Lower lobe of right lung (tissue), 2 donors: Measurements from ENCODE around the gene KCNQ5. TPM values are rescaled to one million over a fixed set of nuclear protein-coding genes. Genes with fewer than 3 reads are reported as not detected.
"Not testable (repeated sequence)": the region's sequence is repeated elsewhere in the genome, so short reads cannot be mapped to it uniquely, and the experiment has no call there.

Source experiments
- ATAC-seq, 2 donors: fragments of 200-7000 bp; cut with Tn5 transposase; one replicate each; pipeline ENCODE4 v1.9.1; 2020 to 2022; ENCODE audit warnings: mild to moderate bottlenecking in 2 of 2, moderate library complexity in 2 of 2
- DNase-seq: peaks from one replicate; pipeline ENCODE4 v3.0.0-alpha.2; 2020
- H3K27ac ChIP-seq: fragments of 200-600 bp; one replicate; pipeline ENCODE4 v1.8.0; 2022
- H3K27me3 ChIP-seq: fragments of 200-600 bp; one replicate; pipeline ENCODE4 v1.8.0; 2022; ENCODE audit warnings: low read depth
- H3K36me3 ChIP-seq: fragments of 200-600 bp; one replicate; pipeline ENCODE4 v1.8.0; 2022; ENCODE audit warnings: mild to moderate bottlenecking
- H3K4me1 ChIP-seq: fragments of 200-600 bp; one replicate; pipeline ENCODE4 v1.8.0; 2022
- H3K4me3 ChIP-seq: fragments of 200-600 bp; one replicate; pipeline ENCODE4 v1.8.0; 2022; ENCODE audit warnings: mild to moderate bottlenecking
- H3K9me3 ChIP-seq: fragments of 200-600 bp; one replicate; pipeline ENCODE4 v1.8.0; 2022
- CTCF ChIP-seq: fragments of 200-600 bp; IDR thresholded peaks from one replicate; pipeline ENCODE4 v1.8.0; 2022; ENCODE audit warnings: antibody characterized with exemption, mild to moderate bottlenecking
- intact Hi-C: fragments of 100-400 bp; cut with DNase I; formaldehyde crosslinking; loops from one replicate; pipeline ENCODE4 v1.11.0; 2022
- total RNA-seq: library from RNA; stranded (reverse); fragmentation: NEBNext Ultra II Directional; extraction: Animal tissue kit (Norgen Biotek cat#: 25700); gene quantifications from one replicate; pipeline ENCODE4 v1.2.1, GENCODE V29; 2021
- donor health status: DM: no; HTN: yes; CAD: no; lungs with severe emphysema.

KCNQ5 gene
- total RNA-seq, 1 donor from 2014 or later: 0.35 TPM

DNA sequence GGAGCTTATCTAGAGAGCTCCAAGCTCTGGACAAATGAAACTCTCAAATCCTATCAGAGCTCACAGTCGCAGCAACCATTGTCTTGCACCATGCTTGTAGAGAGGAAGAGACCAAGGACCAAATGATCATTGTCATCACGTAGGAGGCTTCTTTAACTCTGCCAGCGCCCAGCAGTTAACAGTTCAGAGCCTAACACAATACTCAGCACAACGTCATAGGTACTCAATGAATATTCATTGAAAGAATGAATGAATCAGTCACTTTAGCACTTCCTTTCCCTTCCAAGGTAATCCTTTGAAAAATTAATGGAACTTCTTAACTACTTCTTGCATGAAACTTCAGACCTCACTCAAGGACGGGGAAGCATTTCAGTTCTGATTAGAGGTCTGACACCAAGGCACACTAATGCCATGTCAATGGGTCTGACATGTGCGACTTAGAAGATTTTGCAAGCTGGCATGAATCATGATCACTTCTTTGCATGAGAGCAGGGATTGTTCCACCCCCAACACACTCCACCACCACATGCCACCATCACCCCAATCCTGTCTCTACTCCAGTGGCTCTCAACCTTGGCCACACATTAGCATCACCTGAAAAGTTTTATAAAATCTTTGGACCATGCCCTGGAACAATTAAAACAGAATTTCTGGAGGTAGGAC lies 558.3 kb downstream of the KCNQ5 start:
- ATAC-seq: no peak
- no peak for TF ChIP-seq CTCF
- Histone ChIP-seq H3K4me3 (no peak overlapping the region), H3K27me3 (peaks cover 4% of the 10 kb centered on the region), H3K27ac (no peak overlapping the region), H3K36me3 (no peaks in the 10 kb centered on the region), H3K4me1 (peaks cover 4% of the 10 kb centered on the region), H3K9me3 (no peaks in the 10 kb centered on the region)
- intact Hi-C loops: no loop called here
- DNase-seq: no peak

DNA sequence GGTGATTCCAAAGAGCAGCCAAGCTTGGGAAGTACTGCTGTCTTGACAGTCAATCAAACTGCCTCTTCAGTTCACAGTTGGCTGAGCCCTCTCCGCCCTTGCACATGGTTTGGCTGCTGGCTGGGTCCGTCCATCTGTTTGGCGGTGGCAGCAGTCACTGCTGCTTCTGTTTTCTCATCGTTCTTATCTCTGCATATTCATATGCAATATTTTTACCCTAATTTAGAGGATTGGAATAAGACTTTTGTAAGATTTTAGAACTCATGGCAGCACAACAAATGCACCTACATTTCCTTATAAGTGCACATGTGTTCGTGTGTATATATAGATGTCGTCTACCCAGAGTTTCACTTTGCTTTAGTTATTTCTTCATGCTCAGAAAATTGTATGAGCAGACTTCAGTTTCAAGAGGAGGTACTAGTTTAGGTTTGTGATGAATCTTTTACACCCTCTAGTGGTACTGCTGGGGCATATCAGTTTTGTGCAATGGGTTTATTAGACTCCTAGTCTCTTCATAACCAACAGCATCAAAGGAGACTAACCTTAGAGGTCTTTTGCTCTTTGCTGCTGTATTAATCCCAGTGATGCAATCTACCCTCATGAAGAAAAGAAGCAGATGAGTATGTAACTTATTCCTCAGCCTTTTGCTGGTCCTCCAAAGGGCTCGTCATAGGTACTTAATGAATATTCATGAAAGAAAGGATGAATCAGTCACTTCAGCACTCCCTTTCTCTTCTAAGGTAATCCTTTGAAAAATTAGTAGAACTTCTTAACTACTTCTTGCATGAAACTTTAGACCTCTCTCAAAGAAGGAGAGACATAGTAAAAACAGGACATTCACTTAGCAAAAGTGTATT lies 559.1 kb downstream of the KCNQ5 start:
- no peak for DNase-seq
- H3K4me3 ChIP-seq: peak overlapping the region; percentile 34
- intact Hi-C loops: no loop called here

GRCh38 chr6:73182021-73182607 lies 560.2 kb downstream of the KCNQ5 start:
- Histone ChIP-seq H3K36me3 (no peaks in the 10 kb centered on the region), H3K9me3 (no peaks in the 10 kb centered on the region), H3K4me3 (no peak overlapping the region), H3K27ac (no peak overlapping the region), H3K4me1 (peaks cover 4% of the 10 kb centered on the region), H3K27me3 (no peaks in the 10 kb centered on the region)
- ATAC-seq: no peak
- intact Hi-C loops: no loop called here
- DNase-seq: no peak
- no peak for TF ChIP-seq CTCF

More for the DNA sequence above, 559.1 kb downstream of the KCNQ5 start:
- peaks cover 4% of the 10 kb centered on the region for H3K27me3 ChIP-seq
- no peaks in the 10 kb centered on the region for H3K9me3 ChIP-seq
- no peaks in the 10 kb centered on the region for H3K36me3 ChIP-seq
- peak; percentile 78 to 86 for ATAC-seq
- TF ChIP-seq CTCF: peak; percentile 76
- H3K27ac ChIP-seq: no peak overlapping the region
- peaks cover 4% of the 10 kb centered on the region for H3K4me1 ChIP-seq

DNA sequence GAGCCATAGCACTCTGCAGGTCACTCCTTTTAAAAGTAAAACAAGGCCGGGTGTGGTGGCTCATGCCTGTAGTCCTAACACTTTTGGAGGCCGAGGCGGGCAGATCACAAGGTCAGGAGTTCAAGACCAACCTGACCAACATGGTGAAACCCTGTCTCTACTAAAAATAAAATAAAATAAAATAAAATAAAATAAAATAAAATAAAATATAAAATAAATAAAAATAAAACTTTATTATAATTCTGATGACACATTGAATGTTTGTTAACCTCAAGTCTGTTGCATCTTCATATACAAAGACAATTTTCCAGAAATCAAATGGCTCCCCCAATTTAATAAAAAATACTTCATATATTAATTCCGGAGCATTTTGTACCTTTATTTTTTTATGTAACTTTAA lies 571.4 kb downstream of the KCNQ5 start:
- H3K4me1 ChIP-seq, H3K27me3 ChIP-seq, ATAC-seq, H3K27ac ChIP-seq, DNase-seq, intact Hi-C loops, H3K36me3 ChIP-seq, H3K9me3 ChIP-seq, H3K4me3 ChIP-seq: not testable (repeated sequence)

- DNase-seq (no peak), ATAC-seq (no peak)
- H3K27ac ChIP-seq: no peak overlapping the region
- H3K9me3 ChIP-seq: no peaks in the 10 kb centered on the region
- intact Hi-C loops: no loop called here
- H3K36me3 ChIP-seq: no peaks in the 10 kb centered on the region
- no peaks in the 10 kb centered on the region for H3K4me1 ChIP-seq
- no peak for TF ChIP-seq CTCF
- H3K27me3 ChIP-seq: no peaks in the 10 kb centered on the region
- no peak overlapping the region for H3K4me3 ChIP-seq
These were observed 572.9 kb downstream of the KCNQ5 start for GRCh38 chr6:73194744-73195143.
